DLD1 (cell line): ENCODE data around the gene TIMM50.
"Not testable (repeated sequence)": the region's sequence is repeated elsewhere in the genome, so short reads cannot be mapped to it uniquely, and the experiment has no call there.

Experiments
- in situ Hi-C: cut with HindIII; loops from 2 replicates; pipeline ENCODE4 v1.10.0; 2017; ENCODE audit warnings: low sequenced_read_pairs

The TIMM50 gene

DNA sequence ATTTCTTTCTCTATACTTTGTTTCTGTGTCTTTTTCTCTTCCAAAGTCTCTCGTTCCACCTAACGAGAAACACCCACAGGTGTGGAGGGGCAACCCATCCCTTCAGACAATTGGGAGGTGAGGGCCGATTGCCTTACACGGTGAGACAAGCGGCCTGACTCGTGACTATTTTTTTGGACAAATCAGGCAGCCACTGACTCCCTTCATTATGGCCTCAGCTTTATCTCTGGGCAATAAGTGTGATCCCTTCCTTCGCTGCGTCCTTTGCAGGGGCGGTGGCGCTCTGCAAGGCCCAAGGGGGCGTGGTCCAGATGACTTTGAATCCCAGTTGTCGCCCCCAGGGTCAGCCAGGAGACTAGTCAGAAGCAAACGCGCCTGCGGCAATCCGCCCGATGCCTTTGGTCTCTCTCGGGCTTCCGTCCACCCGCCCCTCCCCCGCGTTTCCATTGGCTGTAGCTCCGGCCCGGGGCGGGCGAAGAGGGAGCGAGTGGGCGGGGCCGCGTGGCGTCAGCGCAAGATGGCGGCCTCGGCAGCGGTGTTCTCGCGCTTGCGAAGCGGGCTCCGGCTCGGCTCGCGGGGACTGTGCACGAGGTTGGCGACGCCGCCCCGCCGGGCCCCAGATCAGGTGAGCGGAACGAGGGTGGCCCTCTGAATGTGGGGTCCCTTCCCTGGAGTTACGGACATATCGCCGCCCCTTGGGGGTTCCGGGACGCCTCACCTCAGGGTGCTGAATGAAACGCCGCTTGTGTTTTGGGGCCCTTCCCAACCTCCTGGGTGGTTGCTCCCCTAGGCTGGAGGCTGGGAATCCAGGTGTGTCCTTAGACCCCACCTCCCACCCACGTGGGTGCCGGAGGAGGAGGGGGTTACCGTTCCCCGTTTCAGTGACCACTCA is at the start of gene TIMM50:
TIMM50 (plus strand) TSS at position 502 of the 892 bp plus-strand sequence; CDS start at position 518, 16 bp downstream.
- in situ Hi-C loops: no loop called here

DNA sequence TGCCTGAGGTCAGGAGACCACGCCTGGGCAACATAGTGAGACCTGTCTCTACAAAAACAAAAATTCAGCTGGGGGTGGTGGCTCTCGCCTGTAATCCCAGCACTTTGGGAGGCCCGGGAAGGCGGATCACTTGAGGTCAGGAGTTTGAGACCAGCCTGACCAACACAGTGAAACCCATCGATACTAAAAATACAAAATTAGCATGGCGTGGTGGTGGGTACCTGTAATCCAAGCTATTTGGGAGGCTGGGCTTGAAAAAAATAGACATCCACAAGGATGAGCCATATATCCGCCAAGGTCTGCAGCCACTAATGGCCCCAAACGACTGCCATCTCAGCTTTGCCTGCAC is 48.0 kb upstream of the TIMM50 start:
- in situ Hi-C loops: no loop called here

- in situ Hi-C loops: no loop called here
These were observed 47.1 kb upstream of the TIMM50 start for GRCh38 chr19:39433480-39434079.

DNA sequence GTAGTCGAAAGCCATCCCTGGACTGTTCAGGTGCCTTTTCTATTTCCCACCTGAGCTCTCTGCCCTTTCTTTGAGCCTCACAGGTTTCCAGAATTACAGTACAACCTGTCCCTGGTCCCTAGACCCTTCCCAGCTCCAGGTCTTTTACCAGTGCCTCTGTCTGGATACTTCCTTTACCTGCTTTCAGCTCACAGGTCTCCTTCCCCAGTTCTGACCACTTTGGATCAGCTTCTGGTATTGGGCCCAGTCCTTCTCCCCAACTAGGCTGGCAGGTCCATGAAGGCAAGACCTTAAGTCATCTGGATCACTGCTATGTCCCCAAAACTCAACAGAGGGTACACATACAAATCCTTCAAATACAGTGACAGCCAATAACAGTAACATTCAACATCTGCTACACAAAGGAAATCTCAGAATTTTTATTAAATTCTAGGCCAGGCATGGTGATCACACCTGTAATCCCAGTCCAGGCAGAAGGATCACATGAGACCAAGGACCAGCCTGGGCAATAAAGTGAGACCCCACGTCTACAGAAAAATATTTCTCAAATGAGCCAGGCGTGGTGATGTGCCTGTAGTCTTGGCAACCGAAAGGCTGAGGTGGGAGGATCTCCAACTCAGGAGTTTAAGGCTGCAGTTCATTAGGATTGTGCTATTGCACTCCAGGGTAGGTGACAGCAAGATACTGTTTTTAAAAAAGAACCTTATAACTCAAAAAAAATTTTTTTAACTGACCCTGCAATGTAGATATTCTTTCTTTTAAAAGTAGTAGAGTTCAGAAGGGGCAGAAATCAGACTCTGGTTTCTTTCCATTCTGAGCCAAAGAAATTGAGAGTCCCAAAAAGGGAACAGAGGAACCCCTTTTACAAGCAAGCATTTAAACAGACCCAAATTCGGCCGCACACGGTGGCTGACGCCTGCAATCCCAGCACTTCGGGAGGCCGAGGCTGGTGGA is 46.2 kb upstream of the TIMM50 start:
- in situ Hi-C loops: no loop called here

DNA sequence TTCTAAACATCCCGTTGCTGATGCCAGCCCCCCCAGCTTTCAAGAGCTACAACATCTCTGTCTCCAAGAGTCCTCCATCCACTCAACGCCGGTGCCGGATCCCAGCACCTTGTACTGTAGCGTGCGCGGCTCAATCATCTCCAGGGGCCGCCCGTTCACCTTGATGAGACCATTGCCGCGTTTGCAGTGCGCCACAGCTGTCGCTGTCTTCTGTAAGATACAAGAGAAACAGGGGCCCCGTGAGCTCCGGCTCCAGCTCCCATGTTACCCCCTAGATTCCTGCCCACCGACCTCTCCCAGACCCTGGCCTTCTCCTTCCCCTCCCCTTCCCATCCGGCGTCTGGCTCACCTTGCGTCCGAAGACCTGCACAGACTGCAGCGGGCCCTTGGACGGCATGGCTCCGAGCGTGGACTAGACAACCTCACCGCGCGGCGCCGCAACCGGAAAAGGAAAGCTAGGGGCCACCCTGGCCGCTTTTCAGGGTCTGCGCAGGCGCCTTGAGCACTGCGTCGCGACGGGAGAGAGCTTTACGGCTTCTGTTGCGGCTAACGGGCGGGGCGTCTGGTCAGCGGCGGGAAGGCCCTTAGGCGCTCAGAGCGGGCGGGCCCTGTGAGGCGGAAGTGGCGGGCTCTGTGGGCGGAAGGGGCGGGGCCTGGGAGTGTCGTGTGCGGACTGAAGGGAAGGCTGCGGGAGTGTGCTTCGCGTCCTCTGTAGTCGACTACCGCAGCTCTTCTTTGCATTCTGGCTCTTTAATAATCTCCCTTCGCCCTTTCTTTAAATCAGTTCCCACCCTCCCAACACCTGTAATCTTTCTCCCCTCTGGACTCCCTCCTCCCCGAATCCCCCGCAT is 44.9 kb upstream of the TIMM50 start, which contains the start of gene RPS16:
RPS16 (minus strand) TSS at position 451 of the 851 bp plus-strand sequence; CDS start at position 397, 54 bp downstream.
- in situ Hi-C loops: no loop called here

GRCh38 chr19:39436350-39436716 is 44.3 kb upstream of the TIMM50 start:
- in situ Hi-C loops: no loop called here

DNA sequence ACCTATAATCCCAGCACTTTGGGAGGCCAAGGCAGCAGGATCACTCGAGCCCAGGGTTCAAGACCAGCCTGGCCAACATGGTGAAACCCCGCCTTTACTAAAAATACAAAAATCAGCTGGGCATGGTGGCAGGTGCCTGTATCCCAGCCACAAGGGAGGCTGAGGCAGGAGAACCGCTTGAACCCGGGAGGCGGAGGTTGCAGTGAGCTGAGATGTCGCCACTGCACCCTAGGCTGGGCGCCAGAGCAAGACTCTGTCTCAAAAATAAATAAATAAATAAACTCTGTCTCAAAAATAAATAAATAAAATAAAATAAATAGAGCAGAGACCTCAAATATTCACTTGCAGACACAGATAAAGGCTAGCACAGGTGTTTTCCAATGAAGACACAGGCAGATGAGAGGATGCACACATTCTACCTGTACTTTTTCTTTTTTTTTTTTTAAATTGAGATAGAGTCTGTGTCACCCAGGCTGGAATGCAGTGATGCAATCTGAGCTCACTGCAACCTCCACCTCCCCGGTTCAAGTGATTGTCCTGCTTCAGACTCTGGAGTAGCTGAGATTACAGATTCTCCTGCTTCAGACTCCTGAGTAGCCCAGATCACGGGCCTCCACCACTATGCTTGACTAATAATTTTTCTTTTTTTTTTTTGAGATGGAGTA is 42.2 kb upstream of the TIMM50 start:
- in situ Hi-C loops: no loop called here

DNA sequence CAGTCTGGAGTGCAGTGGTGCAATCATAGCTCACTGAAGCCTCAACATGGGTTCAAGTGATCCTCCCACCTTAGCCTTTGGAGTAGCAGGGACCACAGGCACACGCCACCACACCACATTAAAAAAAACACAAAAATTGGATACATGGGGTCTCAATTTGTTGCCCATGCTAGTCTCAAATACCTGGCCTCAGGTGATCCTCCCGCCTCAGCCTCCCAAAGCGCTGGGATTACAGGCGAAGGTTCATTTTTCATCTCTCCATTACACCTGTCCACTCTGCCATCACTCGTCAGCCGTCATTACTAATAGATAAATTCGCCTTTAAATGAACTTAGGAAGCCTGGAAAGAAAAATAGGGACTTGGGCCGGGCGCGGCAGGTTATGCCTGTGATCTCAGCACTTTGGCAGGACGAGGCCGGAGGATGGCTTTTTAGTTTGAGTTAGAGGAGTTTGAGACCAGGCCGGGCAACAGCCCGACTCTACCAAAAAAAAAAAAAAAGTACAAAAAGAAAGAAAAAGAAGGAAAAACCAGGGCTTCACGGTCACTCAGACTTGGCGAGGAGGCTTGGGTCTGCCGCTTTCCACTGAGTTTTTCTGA is 35.9 kb upstream of the TIMM50 start:
- in situ Hi-C loops: no loop called here

DNA sequence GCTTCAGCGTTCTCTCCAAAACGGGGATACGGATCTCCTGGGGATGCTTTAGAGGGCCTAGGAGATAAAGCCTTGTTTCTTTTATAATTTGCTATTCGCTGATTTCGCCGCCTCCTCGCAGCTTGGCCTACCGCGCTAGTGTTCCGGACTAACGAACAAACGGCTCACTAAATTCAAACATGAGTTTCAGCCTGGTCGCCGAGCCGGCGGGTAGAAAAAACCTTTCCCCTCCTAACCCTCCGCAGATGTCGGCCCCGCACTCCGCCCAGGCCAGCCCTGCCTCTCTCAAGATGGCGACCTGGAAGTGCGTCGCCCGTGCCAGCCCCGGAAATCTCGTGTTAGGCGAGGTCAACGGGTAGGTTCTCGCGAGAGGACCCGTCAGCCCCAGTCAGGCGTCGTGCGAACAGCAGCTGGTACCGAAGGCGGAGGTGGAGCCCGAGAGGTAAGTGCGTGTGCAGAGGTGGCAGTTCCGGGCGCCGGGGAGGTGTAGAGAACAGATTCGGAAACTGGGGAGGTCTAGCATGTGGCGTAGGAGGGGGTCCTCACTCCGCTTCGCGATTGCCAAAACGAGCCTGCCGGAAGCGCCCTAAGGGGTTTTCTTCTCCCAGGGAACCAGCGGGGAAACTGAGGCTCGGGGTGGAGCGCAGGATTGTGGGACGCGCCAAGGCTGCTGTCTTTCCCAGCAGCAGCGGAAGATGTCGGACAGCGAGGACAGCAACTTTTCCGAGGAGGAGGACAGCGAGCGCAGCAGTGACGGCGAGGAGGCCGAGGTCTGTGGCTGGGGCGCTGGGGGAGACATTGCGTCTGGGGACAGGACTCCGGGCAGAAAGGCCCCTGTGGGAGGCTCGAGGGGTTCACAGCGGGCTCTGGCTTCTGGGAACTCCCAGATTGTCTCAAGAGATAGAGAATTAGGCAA is 35.2 kb upstream of the TIMM50 start, which contains the start of gene SUPT5H:
SUPT5H (plus strand) TSS at position 387 of the 916 bp plus-strand sequence; CDS start at position 696, 309 bp downstream.
- in situ Hi-C loops: no loop called here

GRCh38 chr19:39446365-39447084 is 34.1 kb upstream of the TIMM50 start:
- in situ Hi-C loops: no loop called here

GRCh38 chr19:39448271-39448670 is 32.4 kb upstream of the TIMM50 start:
- in situ Hi-C loops: no loop called here

DNA sequence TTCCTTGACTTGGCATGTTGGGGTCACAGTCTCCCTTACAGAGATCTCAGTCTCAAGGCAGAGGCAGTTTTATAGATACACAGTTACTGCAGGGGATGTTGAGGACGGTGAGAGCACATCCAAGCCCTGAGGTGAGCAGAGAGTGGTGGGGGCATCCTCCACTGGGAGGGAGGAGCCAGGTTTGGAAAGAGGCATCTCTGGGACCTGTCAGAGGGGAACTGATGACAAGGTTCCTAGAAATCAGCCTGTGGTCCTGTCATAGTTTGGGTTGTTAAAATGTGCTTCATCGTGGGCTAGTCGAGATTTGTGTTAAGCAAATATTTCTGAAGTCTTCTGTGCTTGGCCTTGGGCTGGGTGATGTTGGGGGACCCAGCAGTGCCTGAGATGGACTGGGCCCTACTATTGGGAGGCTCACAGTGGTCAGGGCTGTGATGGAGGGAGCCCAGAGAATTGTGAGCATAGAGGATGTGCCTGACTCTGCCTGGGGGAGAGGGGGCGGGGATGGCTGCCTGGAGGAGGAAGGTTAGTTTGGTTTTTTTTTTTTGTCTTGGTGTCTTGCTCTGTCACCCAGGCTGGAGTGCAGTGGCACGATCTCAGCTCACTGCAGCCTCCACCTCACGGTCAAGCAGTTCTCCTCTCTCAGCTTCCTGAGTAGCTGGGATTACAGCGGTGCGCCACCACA is 31.4 kb upstream of the TIMM50 start:
- in situ Hi-C loops: no loop called here

GRCh38 chr19:39451257-39451656 is 29.4 kb upstream of the TIMM50 start:
- in situ Hi-C loops: not testable (repeated sequence)

- in situ Hi-C loops: no loop called here
These were observed 17.2 kb upstream of the TIMM50 start for GRCh38 chr19:39463403-39463802.

DNA sequence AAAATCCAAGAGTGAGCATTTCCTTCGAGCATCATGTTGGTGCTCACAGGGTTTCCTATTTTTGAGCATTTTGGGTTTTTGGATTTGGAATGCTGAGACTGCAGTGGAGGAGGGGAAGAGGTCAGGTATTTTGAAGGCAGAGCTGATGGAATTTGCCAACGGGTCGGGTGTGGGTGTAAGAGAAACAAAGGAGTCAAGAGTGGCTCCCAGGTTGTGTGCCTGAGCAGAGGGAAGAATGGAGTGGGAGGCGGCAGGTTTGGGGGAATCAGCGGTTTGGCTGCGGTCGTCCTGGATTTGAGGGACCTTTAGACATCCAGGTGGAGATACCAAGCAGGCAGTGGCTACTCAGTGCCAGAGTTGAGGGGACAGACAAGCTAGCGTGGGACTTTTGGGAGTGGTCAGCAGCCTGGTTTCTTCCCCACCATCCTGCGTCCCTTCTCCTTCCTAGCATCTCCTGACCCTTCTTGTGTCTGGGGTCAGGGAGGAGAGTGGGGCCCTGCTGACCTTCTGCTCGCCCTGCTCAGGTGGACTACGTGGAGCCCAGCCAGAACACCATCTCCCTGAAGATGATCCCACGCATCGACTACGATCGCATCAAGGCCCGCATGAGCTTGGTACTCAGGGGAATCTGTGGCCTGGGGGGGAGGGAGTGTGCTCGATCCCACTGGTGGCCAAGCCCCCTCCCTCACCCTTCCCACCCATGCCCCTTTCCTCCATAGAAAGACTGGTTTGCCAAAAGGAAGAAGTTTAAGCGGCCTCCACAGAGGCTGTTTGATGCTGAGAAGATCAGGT is 14.5 kb upstream of the TIMM50 start:
- in situ Hi-C loops: no loop called here

DNA sequence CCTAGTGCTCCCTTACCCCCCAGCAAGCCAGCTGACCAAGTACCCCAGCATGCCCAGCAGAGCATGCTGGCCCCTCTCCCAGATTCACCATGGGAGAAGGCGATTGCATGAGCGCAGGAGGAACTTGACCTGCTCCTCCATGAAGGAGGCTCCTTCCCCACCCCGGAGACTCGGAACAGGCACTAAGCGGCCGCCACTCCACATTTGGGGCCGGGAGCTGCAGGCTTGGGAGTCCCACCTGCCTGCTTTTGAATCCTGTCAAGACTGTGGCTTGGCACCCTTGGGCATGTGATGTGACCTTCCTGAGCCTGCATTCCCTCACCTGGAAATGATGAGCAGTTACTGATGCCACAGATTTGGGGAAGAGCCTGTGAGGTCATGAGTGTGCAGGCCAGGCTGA is 12.7 kb upstream of the TIMM50 start:
- in situ Hi-C loops: no loop called here
